ENCODE measurements around the gene IGF2. TPM values are rescaled to one million over a fixed set of nuclear protein-coding genes. Genes with fewer than 3 reads are reported as not detected.

Gene IGF2
- total RNA-seq, 1 experiment from 2014 or later: 0.29 TPM

DNA sequence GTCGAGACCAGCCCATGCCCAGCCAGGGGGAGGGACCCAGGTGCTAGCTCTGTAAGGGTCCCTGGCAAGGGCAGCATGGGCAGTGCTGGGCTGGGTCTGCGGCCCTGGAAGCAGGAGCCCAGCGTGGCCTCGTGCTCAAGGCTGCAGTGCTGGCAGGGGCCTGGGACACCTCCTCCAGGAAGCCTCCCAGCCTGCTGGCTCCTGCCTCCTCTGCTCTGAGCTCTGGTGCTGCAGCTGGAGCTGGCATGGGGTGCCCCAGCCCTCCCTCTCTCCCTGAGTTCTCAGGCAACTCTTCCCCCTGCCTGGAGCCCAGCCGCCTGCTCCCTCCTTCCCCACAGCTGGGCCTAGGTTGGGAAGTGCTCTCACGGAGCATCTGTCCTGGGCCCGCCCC lies 15.0 kb upstream of the IGF2 start:
- no peak for DNase-seq (ENCODE audit: low read depth)

DNA sequence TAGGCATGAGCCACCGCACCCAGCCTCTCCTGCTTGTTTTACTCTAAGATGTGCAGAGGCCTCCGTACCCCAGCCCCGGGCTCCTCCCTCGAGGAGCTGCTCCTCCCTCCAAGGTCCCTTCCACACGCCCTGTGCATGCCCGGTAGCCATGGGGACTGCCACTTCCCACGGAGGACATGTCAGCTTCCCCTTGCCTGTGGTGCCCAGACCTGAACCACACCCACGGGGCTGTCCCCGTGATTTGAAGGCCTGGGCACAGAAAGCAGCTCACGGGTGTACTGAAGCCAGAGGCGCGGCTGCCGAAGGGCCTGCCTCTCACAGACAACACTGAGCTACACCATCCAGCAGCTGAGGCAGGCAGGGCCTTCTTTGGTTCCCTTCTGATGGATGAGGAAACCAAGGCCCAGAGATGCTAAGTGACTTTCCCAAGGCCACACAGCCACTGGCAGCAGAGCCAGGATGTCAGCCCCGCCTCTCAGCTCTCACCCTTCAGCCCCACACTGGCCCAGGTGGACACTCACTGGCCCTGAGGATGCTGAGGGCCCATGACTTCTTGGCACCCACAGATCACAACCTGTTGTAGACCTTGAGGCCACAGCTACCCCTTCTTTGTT lies 14.5 kb upstream of the IGF2 start:
- no peak for DNase-seq (ENCODE audit: low read depth)

- peak; percentile 71 for DNase-seq (ENCODE audit: low read depth)
These were observed 12.5 kb upstream of the IGF2 start for GRCh38 chr11:2151500-2152257.

DNA sequence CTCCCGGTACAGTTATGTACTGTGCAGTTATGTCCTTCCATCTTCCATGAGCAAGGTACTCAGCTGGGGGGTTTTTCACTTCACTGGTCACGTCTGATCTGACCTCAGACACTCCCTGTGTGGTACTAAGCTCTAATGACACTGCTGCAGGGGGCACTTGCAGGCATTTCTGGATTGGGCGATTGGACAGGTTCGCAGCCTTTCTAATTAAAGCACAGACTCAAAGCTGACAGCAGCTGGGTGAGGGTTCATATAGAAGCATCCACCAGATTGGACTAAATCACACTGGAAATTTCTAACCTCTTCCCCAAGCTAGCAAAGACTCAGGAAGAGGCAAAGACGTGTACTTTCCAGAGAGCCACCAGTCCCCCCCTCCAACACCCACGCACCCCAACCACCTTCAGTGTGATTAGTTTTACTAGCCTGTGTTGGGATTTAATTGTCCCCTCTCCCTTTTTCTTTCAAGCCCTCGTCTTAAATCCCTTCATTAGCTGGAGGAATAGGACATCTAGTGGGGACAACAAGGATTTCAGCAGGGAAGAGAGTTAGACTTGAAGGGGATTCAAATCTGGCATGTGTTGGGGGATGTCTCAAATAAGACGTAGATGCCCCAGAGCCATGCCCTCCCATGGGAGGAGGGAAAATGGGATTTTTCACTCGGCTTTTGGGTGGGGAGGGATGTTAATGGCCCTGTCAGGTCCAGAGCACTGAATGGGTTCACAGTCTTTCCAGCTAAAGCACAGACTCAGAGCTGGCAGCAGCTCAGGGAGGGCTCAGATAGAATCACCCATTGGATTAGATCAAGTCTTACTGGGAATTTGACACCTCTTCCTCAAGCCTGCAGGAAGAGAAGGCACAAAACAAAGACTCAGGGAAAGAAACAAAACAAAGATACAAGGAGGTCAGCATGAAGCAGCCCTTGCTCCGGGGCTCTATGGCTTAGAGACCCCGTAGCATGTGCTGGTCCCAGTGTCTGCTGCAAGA lies 11.0 kb upstream of the IGF2 start:
- DNase-seq (ENCODE audit: low read depth): peak; percentile 48

DNA sequence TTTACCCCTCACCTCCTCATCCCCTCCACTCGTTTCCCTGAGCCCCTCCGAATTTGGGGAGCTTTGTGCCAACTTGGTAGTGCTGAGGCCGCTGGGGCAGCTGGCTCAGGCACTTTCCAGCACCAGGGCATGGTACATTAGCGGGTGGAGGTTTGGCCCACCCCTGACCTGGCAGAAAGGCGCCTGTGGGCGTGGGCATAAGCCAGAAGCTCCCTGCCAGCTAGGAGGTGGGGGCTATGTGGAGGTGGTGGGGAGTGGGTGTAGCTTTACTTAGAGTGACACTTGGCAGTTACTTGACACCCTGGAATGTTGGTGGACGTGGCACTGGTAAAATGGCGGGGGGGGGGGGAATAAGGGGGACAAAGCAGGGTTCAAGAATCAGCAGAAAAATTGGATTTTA lies 10.3 kb upstream of the IGF2 start:
- no peak for DNase-seq (ENCODE audit: low read depth)

GRCh38 chr11:2148595-2148994 lies 9.4 kb upstream of the IGF2 start:
- DNase-seq (ENCODE audit: low read depth): no peak

DNA sequence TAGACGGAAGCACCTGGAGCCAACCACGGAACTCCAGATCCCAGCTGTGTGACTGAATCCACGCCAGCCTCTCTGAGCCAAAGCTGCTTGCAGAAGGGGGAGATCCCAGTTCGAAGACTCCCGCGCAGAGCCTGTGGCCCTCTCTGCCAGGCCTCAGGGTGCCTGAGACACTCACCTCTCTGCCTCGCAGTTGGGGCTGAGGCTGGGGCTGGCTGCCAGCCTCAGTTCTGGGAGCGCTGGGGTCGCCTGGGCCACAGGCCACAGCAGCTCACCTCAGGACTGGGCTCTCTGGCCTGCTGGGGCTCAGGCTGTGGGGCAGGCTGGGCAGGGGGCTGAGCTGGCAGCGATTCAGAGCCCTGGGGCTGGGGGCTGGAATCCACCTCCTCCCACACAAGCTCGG lies 8.2 kb upstream of the IGF2 start:
- no peak for DNase-seq (ENCODE audit: low read depth)

DNA sequence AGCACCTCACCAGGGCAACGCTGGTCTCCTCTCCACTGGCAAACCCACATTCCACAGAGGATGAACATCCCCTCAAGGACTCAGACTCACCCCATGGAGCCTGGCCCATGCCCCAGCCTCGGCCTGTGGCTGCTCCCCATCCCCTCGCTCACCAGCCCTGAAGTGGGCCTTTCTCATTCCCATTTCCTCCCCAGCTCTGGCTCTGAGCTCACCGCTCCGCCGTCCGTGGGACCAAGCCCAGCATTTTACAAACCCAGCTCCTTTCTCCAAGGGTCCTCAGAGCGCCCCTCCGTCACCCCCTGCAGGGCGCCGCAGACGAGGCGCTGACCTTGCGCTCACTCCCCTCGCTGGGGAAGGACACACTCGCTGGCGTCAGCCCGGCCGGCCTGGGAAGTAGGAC lies 6.9 kb upstream of the IGF2 start:
- DNase-seq (ENCODE audit: low read depth): no peak

- no peak for DNase-seq (ENCODE audit: low read depth)
These were observed 5.5 kb upstream of the IGF2 start for GRCh38 chr11:2144544-2145248.

DNA sequence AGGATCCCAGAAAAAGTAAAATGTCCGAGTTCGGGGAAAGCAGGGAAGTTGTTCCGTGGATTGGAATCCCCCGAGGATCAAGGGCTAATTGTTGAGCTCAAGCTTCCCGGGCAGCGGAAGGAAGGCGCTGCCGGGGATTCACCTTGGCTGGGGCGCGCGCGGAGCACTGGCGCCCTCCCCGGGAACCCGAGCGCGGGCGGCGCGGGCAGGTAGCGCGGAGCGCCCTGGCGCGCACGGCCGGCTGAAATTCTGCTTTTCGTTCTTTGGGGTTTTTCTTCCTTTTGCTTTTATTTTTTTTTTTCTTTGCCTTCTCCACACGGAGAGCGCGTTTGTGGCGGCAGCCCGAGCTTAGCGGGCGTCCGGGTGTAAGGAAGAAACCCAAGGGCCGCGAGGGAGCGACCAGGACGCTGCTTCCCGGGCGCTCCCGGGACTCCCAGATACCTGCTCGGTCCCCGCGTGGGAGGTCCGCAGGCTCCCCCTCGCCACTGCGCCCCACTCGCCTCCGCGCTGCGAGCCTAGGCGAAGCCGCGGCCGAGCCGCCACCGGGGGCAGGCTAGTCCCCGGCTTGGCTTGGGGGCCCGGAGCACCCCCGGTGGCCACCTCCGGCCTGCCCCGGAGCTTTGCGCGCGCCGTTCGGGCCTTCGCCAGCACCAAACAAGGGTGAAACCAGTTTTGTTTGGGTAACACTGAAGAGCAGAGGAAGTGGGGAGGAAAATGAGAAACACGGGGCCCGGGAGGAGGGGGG lies 4.8 kb upstream of the IGF2 start:
- DNase-seq (ENCODE audit: low read depth): peak; percentile 38

- DNase-seq (ENCODE audit: low read depth): no peak
These were observed 4.2 kb upstream of the IGF2 start for GRCh38 chr11:2143477-2143798.

GRCh38 chr11:2142762-2143202 lies 3.6 kb upstream of the IGF2 start:
- DNase-seq (ENCODE audit: low read depth): peak; percentile 74

- DNase-seq (ENCODE audit: low read depth): peak; percentile 39
These were observed 3.1 kb upstream of the IGF2 start for GRCh38 chr11:2142300-2142759.

DNA sequence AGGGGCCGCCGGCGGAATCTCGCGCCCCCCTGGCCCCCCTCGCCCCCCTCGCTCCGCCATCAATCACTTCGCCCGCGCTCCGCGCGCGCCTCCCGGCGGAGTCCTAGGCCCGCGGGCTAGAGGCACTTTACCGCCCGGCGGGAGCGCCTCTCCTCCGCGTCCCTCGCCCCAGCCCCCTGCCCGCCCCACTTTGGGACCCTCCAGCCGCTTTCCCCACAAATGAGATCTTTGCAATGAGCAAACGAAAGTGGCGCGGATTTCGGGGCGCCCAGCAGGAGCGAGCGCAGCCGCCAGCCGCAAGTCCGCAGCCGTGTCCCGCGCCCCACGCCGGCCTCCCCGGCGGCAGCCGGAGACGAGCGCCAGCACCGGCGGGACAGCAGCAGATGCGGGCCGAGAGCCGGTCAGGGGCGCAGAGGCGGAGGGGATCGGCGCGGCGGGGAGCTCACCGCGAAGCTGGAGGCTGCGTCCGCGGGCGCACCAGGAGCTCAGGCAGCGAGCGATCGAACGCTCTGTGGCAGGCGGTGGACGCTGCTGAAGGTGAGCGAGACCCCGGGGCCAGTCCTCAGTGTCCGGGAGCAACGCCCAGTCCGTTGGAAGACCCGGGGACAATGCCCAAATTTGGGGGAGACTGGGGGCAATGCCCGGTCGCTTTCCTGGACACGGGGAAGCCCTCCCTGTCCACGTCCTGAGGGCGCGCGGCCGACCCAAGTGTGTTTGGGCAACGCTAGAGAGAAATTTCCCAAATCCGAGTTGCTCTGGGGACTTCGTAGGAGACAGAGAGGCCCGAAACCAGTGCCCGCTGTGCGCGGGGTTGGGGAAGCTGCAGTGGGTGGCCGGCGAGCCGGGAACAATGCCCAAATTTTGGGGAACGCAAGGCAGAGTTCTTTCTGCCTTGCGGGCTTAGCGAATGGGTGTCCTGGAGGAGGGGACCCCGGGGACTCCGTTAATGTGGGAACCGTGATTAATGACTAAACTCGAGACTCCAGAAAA lies 1.5 kb upstream of the IGF2 start:
- no peak for DNase-seq (ENCODE audit: low read depth)

DNA sequence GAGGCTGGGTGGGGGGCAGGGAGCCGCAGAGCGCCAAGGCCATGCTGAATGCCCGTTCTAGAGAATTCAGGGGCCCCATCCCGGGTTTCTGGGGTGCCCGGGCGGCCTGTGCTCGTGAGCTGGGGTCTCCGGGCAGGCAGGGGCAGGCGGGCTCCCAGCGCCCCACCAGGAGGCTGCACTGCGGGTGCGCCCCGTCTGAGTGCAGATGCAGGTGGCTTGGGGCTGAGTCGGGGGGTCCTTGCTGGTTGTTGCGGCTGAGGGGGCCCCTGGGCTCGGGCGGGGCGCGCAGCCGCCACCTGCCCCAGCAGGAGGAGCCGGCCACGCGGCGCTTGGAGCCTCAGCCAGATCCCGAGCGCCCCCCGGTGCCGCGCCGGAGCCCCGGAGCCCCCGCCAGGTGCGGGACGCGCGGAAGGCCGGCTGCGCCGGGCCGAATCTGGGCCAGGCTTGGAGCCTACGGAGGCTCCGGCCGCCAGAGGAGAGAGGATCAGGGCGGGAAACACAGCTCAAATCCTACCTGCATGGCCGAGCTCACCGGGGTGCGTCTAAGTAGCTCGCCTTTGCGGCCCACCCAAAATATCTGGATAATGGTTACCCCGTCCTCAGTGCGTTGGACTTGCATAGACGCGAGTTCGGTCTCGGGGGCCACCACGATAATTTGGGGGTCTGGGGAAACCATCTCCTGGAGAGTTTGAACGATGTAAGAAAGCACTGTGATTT lies 590 bp upstream of the IGF2 start:
- no peak for DNase-seq (ENCODE audit: low read depth)

DNA sequence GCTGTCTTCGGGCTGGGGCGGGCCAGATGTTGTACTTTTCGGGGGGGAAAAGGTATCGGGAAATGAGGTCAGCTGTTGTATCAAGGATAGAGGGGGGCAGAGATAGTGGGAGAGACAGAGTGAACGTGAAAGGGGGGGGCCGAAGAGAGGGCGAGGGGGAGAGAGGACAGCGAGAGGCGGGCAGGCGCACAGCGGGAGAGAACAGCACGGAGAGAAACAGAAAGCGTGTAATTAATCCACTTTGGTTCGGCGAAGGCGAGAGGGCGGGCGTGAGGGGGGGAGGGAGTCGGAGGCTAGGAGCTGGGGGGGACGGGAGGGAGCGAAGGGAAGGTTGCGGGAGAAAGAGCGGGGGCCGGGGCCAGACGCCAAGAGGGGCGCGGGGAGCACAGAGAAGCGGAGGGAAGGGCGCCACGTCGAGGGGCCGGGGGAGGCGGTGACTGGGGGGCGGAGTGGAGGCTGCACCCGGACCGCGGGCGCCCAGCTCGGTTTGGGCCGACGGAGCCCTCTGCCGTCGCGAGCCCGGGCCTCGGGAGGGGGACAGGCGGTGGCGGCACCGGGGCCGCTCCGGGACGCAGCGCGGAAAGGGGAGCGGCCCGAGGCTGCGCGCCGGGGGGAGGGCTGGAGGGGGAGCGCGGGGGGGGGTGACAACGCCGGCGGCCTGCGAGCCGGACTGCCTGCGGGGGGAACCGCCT lies 612 bp downstream of the IGF2 start:
- no peak for DNase-seq (ENCODE audit: low read depth)

DNA sequence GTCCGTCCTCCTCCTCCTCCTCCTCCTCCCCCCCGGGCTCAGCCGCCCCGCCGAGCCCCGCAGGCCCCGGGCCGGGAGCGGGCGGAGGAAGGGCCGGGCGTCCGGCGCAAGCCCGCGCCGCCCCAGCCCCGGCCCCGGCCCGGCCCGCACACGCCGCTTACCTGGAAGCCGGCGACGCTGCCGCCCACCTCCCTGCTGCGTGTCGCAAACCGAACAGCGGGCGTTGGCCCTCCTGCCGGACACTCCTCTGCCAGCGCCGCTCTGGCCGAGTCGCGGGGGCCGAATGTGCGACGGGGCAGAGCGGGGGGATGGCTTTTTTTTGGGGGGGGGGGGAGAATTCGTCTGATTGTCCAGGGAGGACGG lies 1.1 kb downstream of the IGF2 start:
- DNase-seq (ENCODE audit: low read depth): no peak

DNA sequence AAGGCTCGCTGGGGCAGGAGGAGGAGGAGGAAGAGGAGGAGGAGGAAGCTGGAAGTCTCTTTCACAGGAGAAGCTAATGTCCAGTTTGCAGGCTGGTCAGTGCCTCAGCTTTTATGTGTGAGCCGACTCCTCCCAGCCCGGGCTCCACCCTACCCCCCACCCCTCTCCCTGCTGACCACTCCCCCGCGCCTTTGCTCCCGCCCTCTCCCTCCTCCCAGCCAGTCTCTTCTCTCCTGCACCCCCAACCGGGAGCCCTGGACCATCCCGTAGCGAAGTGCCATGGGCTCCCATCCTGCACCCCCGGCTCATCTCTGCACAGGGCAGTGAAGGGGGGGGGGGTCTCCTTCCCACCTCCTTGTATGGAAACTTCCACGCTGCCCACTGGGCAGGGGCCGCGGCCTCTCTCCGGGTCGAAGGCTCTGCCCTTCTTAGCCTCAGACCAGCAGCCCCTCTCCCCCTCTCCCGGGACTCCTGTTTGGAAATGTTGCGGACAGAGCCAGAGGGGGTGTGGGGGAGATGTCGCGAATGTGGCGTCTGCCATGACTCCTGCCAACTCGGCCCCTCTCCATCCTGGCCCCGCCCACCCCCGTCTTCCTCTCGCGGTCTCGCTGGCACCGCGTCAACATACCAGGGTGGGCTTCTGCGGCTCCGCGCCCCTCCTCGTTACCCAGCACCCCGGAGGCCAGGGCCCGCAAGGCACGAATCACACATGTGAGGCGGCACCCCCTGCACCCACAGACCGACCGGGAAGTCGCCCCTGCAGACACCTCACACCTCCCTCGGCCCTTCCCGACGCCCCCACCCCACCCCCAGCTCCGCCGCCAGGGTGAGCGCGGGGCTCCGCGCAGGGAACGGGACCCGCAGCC lies 1.8 kb downstream of the IGF2 start:
- peak; percentile 83 for DNase-seq (ENCODE audit: low read depth)

All from Daoy (cell line).